GM23248 (cell line): ENCODE data around the gene IFT27. TPM values are rescaled to one million over a fixed set of nuclear protein-coding genes. Genes with fewer than 3 reads are reported as not detected.

Experiments used
- DNase-seq: peaks from one replicate; pipeline ENCODE4 v3.0.0-alpha.2; 2015
- H2AFZ ChIP-seq: fragments of 200-600 bp; sonication (generic); 2 replicates; pipeline ENCODE4 v1.6.1; 2016; ENCODE audit warnings: antibody characterized with exemption
- H3F3A ChIP-seq: fragments of 200-600 bp; sonication (generic); 2 replicates; pipeline ENCODE4 v1.6.1; 2016; ENCODE audit warnings: mild to moderate bottlenecking, antibody characterized with exemption, mixed run types; ENCODE audit not compliant: insufficient read depth
- H3K27ac ChIP-seq: fragments of 200-600 bp; sonication (generic); 2 replicates; pipeline ENCODE4 v1.5.1; 2016; ENCODE audit warnings: mild to moderate bottlenecking
- H3K27me3 ChIP-seq: fragments of 200-600 bp; sonication (generic); replicated peaks from 2 replicates; pipeline ENCODE4 v1.6.1; 2016; ENCODE audit warnings: mild to moderate bottlenecking; ENCODE audit not compliant: insufficient read depth
- H3K36me3 ChIP-seq: fragments of 200-600 bp; sonication (generic); 2 replicates; pipeline ENCODE4 v1.6.1; 2016; ENCODE audit warnings: low read depth, mild to moderate bottlenecking
- H3K4me1 ChIP-seq: fragments of 200-600 bp; sonication (generic); 2 replicates; pipeline ENCODE4 v1.6.1; 2016; ENCODE audit warnings: mild to moderate bottlenecking; ENCODE audit not compliant: insufficient read depth
- H3K4me2 ChIP-seq: fragments of 200-600 bp; sonication (generic); one replicate; pipeline ENCODE4 v1.6.1; 2016; ENCODE audit warnings: mild to moderate bottlenecking; ENCODE audit not compliant: unreplicated experiment
- H3K4me3 ChIP-seq: fragments of 200-600 bp; sonication (generic); 2 replicates; pipeline ENCODE4 v1.5.1; 2016; ENCODE audit warnings: mild to moderate bottlenecking
- H3K79me2 ChIP-seq: fragments of 200-600 bp; sonication (generic); 2 replicates; pipeline ENCODE4 v1.6.1; 2016; ENCODE audit warnings: mild to moderate bottlenecking; ENCODE audit not compliant: insufficient read depth
- H3K9ac ChIP-seq: fragments of 200-600 bp; sonication (generic); 2 replicates; pipeline ENCODE4 v1.6.1; 2016; ENCODE audit warnings: mild to moderate bottlenecking
- H3K9me2 ChIP-seq: fragments of 200-600 bp; sonication (generic); 2 replicates; pipeline ENCODE4 v1.6.1; 2016; ENCODE audit warnings: mixed run types, mild to moderate bottlenecking, moderate library complexity; ENCODE audit not compliant: insufficient read depth
- H3K9me3 ChIP-seq: fragments of 200-600 bp; sonication (generic); one replicate; pipeline ENCODE4 v1.6.1; 2017; ENCODE audit warnings: low read depth
- H4K20me1 ChIP-seq: fragments of 200-600 bp; sonication (generic); 2 replicates; pipeline ENCODE4 v1.6.0; 2016; ENCODE audit not compliant: insufficient read depth
- EZH2 ChIP-seq: fragments of 200-600 bp; sonication (generic); IDR thresholded peaks from 2 replicates; pipeline ENCODE4 v1.6.1; 2018; ENCODE audit warnings: antibody characterized with exemption, mild to moderate bottlenecking; ENCODE audit not compliant: insufficient read depth, poor library complexity, severe bottlenecking
- EZH2phosphoT487 ChIP-seq: fragments of 200-600 bp; sonication (generic); IDR thresholded peaks from 2 replicates; pipeline ENCODE4 v1.6.1; 2018; ENCODE audit warnings: antibody characterized with exemption, moderate library complexity, mild to moderate bottlenecking, low read depth; ENCODE audit not compliant: insufficient read depth
- WGBS, 2 experiments: methylation state at CpG; one replicate each; pipeline ENCODE4 v1.1.6; 2015 to 2017; ENCODE audit warnings: low lambda C conversion rate in 2 of 2, low coverage in 1 of 2; ENCODE audit errors: missing lambda C conversion rate in 2 of 2; 5-methylcytosine and 5-hydroxymethylcytosine counted together
- in situ Hi-C: fragments of 300-500 bp; cut with MboI; formaldehyde crosslinking; loops from 2 replicates; pipeline ENCODE4 v1.15.0; 2020
- polyA plus RNA-seq: library from polyadenylated mRNA; unstranded; fragments of >200 nt; fragmentation: Nextera tagmentation; extraction: Ambion mirVana; gene quantifications from 2 replicates; pipeline ENCODE4 v1.2.1, GENCODE V29; 2016
- total RNA-seq: library from RNA; depleted of rRNA; stranded (reverse); fragments of >200 nt; shearing (Covaris generic); gene quantifications from 2 replicates; pipeline ENCODE4 v1.2.3, GENCODE V29; 2014

IFT27 gene
- total and polyA plus RNA-seq, 2 experiments from 2014 or later, result 10.1 to 28.8 TPM

DNA sequence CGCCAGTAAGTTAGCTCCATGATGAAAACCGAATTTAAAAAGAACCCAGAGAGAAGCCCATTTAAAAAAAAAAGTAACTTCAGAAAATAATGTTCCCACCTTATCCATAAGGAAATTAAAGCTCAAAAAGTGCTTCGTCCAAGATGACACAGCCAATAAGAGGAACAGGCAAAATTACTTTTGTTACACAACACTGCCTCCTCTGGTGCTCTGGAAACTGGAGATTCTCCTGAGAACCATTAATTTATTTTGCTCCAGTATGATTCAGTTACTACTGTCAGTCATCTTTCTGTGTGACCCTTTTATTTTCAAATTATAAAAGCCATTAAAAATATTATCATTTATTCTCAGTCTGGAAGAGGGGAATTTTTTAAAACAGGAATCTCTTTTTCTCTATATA, 2.0 kb downstream of the IFT27 start:
- no peak for TF ChIP-seq EZH2phosphoT487
- TF ChIP-seq EZH2, result no peak
- WGBS, 2 experiments, result 89 to 94% methylated on average over 3 of the region's 3 CpGs
- H3K4me1 ChIP-seq, result 0 out of 2 replicates have a peak, but pooled peaks cover 6% of the 10 kb centered on the region
- H3K27ac ChIP-seq, result no peak overlapping the region
- in situ Hi-C loops, result no loop called here
- peak; percentile 71 for DNase-seq
- H3K27me3 ChIP-seq, result no peaks in the 10 kb centered on the region
- no peaks in the 10 kb centered on the region for H3K36me3 ChIP-seq
- no peak overlapping the region for H3K9ac ChIP-seq
- H3K9me2 ChIP-seq, result no peaks in the 10 kb centered on the region
- no peaks in the 10 kb centered on the region for H4K20me1 ChIP-seq
- H3K9me3 ChIP-seq, result no peaks in the 10 kb centered on the region
- no peak overlapping the region for H2AFZ ChIP-seq
- H3F3A ChIP-seq, result no peaks in the 10 kb centered on the region
- H3K79me2 ChIP-seq, result no peaks in the 10 kb centered on the region
- H3K4me2 ChIP-seq, result no peak overlapping the region
- no peak overlapping the region for H3K4me3 ChIP-seq

DNA sequence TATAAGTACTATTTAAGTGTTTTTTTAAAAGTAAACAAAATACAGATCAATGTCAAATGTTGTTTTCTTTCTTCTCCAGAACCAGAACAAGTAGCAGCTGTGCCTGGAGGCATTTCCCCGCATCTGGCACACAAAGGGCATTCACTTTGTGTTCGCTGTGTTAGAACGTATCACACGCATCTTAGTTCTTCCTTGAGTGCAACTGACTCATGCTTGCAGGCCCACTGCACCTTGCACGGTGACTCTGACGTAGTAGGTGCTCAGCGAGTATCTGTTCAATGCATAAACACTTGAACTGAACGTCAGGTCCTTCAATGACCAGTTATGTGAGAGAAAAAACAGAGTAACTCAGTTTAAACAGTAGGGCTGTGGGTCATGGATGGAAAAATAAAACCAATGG, 3.5 kb downstream of the IFT27 start:
- Histone ChIP-seq H3K4me2 (no peak overlapping the region), H3F3A (no peaks in the 10 kb centered on the region), H3K9me2 (no peaks in the 10 kb centered on the region), H3K79me2 (no peaks in the 10 kb centered on the region), H3K4me3 (no peak overlapping the region), H3K9ac (no peak overlapping the region), H2AFZ (no peak overlapping the region), H3K9me3 (no peaks in the 10 kb centered on the region), H3K27me3 (no peaks in the 10 kb centered on the region), H3K27ac (no peak overlapping the region), H3K4me1 (0 out of 2 replicates have a peak, but pooled peaks cover 6% of the 10 kb centered on the region), H4K20me1 (no peaks in the 10 kb centered on the region), H3K36me3 (no peaks in the 10 kb centered on the region)
- no peak for TF ChIP-seq EZH2
- no peak for TF ChIP-seq EZH2phosphoT487
- 85 to 89% methylated on average over 8 of the region's 8 CpGs for WGBS, 2 experiments
- DNase-seq, result no peak
- in situ Hi-C loops, result no loop called here

DNA sequence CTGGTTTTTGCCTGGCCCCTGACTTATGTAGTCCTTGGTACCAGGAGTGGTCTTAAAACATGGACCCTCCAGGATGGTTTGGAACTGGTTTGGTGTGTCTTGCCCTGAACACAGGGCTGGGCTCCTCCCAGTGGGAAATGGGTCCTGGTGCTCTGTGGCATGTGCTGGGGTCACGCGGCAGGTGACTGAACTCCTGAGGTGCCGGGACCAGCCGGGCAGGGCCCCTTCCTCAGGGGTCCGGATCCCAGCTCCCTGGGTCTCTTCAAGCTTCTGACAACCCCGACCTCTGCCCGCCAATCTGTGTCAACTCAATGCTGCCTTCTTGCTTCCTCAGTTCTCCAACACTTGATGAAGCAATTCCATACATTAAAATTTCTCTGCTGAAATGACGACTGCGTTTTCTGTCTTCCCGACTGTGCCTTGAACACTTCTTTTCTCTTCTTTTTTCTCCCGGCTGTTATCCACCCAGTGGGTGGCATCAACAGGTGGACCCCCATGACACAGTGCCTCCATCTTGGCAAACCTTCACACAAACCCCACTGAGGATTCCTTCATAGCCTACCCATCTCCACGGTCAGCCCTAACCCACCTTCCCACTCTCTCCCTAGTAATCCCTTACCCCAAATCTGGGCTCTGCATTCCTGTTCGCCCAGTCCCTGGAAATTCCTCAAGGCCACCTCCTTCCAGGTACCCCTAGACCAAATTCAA, 4.4 kb downstream of the IFT27 start:
- WGBS, 2 experiments, result 89 to 92% methylated on average over 12 to 13 of the region's 13 CpGs
- no peaks in the 10 kb centered on the region for H3K9me2 ChIP-seq
- in situ Hi-C loops, result no loop called here
- H3K79me2 ChIP-seq, result no peaks in the 10 kb centered on the region
- H3F3A ChIP-seq, result no peaks in the 10 kb centered on the region
- no peaks in the 10 kb centered on the region for H3K9me3 ChIP-seq
- H3K36me3 ChIP-seq, result no peaks in the 10 kb centered on the region
- H3K4me3 ChIP-seq, result no peak overlapping the region
- H3K4me2 ChIP-seq, result no peak overlapping the region
- TF ChIP-seq EZH2phosphoT487 (no peak), EZH2 (no peak)
- H3K9ac ChIP-seq, result no peak overlapping the region
- H3K27ac ChIP-seq, result no peak overlapping the region
- H4K20me1 ChIP-seq, result no peaks in the 10 kb centered on the region
- DNase-seq, result no peak
- H3K4me1 ChIP-seq, result 0 out of 2 replicates have a peak, but pooled peaks cover 6% of the 10 kb centered on the region
- no peak overlapping the region for H2AFZ ChIP-seq
- no peaks in the 10 kb centered on the region for H3K27me3 ChIP-seq

DNA sequence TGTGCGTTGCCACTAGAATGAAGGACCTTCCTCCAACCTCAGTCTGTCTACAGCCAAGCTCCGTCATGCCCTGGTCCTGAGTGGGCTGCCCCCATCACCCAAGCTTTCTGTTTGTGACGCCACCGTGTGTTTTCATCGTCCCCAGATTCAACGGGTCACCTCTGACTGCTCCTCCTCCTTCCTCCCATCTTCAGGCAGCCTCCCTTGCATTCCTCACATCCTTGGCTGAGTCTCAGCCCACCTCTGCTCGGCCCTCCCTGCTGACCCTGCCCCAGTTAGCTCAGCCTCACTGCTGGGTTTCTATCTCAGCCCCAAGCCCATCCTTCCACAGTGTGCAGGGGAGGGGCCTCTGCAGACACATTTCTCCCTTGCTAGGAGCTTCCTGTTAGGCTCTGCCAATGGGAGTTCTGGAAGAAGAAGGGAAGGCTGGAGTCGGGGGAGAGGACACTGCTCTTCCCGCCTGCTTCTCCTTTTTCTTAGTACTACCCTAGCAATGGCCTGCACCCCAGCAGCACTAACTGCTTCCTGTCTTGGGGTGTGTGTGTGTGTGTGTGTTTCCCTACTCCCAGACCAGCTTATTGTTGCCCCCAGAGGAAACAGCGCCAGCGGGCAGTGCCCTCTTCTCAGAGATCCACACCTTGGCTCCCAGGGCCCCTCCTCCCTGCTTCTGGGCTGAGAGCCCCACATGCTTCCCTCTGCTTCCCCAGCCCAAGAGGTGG, 5.2 kb downstream of the IFT27 start:
- Histone ChIP-seq H3K27ac (no peak overlapping the region), H3K9me3 (no peaks in the 10 kb centered on the region), H3K9ac (no peak overlapping the region), H3K36me3 (no peaks in the 10 kb centered on the region), H3K9me2 (no peaks in the 10 kb centered on the region), H3K79me2 (no peaks in the 10 kb centered on the region), H3K27me3 (no peaks in the 10 kb centered on the region), H3F3A (no peaks in the 10 kb centered on the region; the same call in 1 of the 2 replicates), H3K4me1 (peaks cover 12% of the 10 kb centered on the region), H4K20me1 (no peaks in the 10 kb centered on the region), H2AFZ (no peak overlapping the region), H3K4me2 (no peak overlapping the region), H3K4me3 (no peak overlapping the region)
- 62 to 76% methylated on average over 11 of the region's 11 CpGs for WGBS, 2 experiments
- TF ChIP-seq EZH2 (no peak), EZH2phosphoT487 (no peak)
- in situ Hi-C loops, result no loop called here
- DNase-seq, result no peak
